Middle frontal gyrus (tissue), 1 donor: ENCODE results near the gene RPL11.
"Not testable (repeated sequence)": the region's sequence is repeated elsewhere in the genome, so short reads cannot be mapped to it uniquely, and the experiment has no call there.

Experiments
- DNase-seq: peaks from one replicate; pipeline ENCODE4 v3.0.0-alpha.2; 2015; ENCODE audit warnings: low spot score; ENCODE audit errors: extremely low spot score

The RPL11 gene

DNA sequence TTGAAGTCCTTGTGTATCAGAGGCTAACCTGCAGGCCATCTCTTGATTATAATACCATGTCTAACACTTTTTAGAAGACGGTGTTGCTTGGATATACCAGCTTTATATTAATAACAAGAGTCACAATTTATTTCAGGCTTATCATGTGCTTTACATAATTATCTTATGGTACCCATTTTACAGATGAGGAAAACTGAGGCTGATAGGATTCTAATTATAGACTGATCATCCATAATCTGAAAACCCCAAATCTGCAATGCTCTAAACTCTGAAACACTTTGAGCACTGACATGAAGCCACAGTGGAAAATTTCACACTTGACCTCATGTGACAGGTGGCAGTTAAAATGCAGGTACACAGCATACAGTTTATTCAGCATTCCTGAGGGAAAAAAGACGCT is 7.2 kb upstream of the RPL11 start:
- DNase-seq, result no peak

DNA sequence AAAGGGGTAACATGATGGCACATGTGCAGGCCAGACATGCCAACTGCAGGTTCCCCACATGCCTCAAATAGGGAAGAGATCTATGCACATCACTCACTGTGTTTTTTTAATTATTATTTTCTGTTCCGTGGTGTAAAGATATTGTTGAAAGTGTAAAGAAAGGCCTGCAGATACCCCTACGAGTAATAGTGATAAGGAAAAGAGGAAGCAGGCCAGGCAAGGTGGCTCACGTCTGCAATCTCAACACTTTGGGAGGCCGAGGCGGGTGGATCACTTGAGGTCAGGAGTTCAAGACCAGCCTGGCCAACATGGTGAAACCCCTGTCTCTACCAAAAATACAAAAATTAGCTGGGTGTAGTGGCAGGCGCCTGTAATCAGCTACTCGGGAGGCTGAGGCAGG is 6.4 kb upstream of the RPL11 start:
- not testable (repeated sequence) for DNase-seq

DNA sequence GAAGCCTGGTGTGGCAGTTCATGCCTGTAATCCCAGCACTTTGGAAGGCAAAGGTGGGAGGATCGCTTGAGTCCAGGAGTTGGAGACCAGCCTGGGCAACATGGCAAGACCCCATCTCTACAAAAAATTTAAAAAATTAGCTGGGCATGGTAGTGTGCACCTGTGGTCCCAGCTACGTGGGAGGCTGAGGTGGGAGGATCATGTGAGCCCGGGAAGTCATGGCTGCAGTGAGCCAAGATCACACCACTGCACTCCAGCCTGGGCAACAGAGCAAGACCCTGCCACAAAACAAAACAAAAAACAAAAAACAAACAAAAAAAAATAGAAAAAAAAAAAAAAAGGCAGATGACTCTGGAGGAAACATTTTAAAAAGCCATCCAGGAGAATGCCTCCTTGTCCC is 3.9 kb upstream of the RPL11 start:
- DNase-seq, result not testable (repeated sequence)

DNA sequence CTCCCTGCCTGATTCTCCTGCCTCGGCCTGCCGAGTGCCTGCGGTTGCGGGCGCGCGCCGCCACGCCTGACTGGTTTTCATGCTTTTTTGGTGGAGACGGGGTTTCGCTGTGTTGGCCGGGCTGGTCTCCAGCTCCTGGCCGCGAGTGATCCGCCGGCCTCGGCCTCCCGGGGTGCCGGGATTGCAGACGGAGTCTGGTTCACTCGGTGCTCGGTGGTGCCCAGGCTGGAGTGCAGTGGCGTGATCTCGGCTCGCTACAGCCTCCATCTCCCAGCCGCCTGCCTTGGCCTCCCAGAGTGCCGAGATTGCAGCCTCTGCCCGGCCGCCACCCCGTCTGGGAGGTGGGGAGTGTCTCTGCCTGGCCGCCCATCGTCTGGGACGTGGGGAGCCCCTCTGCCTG is 3.3 kb upstream of the RPL11 start:
- DNase-seq, result not testable (repeated sequence)

DNA sequence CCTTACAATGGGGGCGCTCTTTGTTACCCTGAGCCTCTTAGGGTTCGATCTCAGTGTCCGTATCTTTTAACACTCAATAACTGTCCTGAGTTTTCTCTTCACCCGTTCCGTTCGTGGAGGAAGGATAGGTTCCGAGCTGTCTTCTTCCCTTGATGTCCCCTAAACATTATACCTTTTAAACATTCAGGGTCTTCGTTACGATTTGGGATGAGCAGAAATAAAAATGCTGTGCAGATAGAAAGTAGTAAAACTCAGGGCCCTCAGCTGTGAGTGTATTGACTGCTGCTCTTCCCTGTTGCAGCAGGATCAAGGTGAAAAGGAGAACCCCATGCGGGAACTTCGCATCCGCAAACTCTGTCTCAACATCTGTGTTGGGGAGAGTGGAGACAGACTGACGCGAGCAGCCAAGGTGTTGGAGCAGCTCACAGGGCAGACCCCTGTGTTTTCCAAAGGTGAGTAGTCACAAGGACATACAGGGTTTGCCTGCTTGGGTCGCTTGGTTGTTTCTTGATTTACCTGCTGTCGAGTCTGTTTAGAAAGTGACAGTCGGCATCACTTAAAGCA is 784 bp downstream of the RPL11 start:
- no peak for DNase-seq

DNA sequence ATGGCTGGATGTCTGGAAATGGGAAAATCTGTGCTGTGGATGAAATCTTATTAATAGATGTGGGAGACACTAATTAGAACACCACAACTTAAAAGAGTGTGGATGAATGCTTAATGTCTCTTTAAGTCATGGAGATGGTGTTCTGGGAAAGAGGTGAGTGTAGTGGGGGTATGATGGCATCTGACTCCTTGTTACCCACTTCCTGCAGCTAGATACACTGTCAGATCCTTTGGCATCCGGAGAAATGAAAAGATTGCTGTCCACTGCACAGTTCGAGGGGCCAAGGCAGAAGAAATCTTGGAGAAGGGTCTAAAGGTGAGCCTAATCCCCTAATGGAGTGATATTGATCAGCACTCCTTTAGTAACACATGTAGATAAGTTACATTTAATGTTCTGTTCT is 2.0 kb downstream of the RPL11 start:
- no peak for DNase-seq

DNA sequence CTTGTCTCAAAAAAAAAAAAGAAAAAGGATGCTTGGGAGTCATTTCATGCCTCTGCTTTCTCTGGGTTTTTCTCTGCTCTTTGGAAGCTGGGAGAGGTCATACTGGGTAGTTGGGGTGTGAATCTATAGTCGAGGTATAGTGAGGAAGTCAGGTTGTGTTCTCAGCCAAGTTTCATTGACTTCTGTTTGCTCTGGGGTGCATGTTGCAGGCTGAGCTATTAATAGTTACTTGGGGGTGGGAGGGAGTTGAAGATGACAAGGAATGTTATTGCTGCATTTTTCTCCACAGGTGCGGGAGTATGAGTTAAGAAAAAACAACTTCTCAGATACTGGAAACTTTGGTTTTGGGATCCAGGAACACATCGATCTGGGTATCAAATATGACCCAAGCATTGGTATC is 2.8 kb downstream of the RPL11 start:
- DNase-seq, result no peak

DNA sequence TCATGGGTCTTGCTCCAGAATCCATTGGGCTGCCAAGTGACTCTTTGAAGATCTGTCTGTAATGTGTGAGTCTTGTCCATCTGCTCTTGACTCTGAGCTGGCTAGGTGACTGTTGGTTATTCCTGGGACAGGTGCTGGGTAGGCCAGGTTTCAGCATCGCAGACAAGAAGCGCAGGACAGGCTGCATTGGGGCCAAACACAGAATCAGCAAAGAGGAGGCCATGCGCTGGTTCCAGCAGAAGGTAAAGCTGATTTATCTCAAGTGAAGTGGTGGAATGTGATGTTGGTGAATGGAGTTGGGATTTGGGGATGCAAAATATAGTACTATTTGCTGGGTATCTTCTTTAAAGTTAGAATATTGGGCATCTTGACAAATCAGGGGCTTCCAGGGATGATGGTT is 4.1 kb downstream of the RPL11 start:
- DNase-seq, result no peak

DNA sequence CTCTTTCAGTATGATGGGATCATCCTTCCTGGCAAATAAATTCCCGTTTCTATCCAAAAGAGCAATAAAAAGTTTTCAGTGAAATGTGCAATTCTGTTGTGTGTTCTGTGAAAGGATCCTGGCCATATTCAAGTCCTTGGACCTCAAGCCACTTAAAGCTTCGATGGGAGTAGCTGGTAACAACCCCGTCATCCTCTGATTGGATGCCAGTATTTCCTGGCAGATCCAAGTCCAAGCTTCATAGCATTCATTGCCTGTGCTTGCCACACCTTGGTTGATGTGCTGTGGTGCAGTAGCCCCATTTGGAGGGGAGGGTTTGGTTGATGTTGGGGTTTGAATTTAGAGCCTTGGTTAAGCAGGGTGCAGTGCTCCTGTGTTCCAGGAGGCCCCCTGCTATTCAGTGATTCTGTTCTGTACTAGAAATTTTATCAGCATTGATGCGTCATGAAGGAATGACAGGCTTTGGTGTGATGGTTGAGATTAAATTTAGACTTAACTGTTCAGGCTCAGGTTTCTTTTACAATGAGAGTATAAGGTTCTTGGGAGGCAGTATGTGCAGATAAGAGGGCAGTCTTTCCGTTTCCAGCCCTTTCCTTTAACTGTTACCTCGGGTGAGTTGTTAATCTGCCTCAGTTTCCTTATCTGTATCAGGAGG is 4.9 kb downstream of the RPL11 start:
- no peak for DNase-seq

DNA sequence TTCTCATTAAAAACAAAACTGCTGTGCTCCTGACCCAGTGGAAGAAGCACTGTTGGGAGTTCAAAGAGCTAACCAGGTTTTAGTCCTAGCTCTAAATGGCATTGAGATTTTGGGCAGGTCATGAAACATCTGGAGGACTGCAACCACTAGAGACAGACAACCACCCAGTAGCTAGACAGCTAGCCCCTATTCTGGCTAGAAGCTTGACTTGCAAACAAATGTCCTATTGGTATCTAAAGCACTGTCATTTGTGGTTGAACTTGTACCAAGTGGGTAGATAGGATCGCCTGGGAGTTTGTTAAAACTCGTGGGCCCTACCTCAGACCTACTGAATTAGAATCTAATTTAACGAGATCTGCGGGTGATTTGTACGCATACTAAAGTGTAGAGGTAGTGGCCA is 6.9 kb downstream of the RPL11 start:
- no peak for DNase-seq

DNA sequence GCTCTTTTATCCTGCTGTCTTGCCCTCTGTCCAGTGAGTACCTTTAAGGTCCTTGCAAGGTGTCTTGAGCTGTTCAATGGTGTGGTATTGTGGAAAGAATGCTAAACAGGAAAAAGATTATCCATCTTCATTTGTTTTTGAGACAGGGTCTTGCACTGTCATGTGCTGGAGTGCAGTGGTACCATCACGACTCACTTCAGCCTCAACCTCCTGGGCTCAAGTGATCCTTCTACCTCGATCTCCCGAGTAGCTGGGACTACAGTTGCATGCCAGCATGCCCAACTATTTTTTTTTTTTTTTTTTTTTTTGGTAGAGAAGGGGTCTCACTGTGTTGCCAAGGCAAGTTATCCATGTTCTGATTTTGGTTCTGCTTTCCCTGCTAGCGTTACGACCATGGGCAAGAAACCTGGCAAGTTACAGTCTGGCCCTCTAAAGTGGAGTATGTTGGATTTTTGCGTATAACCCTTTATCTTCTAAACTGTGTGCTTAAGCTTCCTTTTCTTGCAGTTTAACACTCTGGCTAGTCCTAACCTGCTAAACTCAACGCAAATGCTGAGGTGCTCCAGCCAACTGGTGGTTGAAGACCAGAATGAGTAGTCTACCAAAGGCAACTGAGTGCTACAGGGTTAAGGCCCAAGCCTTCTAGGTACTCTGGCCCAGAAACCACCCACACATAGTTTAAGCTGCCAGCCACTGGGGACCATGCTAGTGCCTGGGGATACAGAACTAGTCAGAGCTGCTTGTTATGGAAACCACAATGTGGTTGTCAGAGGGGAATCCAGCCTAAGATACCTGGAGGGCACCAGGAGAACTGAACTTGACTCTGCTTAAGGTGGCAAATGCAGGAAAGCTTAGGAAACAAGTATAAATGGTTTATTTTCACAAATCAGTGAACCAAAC is 7.9 kb downstream of the RPL11 start:
- no peak for DNase-seq

DNA sequence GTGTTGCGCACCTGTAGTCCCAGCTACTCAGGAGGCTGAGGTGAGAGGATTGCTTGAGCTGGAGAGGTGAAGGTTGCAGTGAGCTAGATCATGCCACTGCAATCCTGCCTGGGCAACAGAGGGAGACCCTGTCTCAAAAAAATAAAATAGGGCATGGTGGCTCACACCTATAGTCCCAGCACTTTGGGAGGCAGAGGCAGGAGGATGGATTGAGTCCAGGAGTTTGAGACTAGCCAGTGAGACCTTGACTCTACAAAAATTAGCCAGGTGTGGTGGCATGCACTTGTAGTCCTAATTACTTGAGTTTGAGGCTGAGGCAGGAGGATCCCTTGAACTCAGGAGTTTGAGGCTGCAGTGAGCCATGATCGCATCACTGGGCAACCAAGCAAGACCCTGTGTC is 9.7 kb downstream of the RPL11 start:
- DNase-seq, result no peak

DNA sequence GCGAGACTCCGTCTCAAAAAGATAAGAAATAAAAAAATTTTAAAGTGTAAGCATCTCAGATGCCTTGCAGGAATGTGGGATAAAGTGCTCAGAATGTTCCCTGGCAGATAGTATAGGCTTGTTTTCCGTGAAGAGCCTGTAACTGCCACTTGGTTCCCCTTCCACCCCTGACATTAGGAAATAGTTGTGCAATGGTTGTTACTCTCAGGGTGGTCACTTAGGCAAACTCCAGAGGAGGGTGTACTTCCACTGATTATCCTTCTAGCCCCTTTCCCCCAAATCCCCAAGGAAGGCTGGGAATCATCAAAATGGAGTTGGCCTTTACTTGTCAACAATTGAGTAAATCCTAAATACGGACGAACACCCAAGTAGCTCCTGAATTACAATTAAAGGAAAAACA is 10.4 kb downstream of the RPL11 start:
- no peak for DNase-seq

DNA sequence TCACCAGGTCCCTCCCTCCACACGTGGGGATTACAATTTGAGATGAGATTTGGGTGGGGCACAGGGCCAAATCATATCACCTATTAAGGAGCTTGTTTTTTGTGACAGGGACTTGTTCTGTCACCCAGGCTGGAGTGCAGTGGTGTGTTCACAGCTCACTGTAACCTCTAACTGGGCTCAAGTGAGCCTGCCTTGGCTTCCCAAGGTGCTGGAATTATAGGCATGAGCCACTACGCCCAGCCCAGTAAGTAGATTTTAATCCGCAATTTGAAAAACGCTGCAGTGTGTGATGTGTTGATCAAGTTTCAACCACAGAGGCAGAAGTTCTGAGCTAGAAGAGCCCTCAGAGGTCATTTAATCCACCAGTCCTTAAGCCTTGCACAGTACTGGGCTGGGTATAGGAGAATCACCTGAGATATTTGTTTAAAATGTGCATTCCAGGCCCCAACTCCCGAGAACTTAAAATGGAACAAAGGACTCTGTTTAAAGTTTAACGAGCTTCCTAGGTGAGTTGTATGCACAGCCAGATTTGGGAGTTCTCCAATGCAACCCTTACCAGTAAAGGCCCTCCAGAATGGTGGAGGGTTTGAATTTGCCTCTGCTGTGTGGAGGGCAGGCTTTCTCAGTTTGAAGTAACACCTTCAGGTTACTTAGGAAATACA is 13.4 kb downstream of the RPL11 start:
- no peak for DNase-seq

DNA sequence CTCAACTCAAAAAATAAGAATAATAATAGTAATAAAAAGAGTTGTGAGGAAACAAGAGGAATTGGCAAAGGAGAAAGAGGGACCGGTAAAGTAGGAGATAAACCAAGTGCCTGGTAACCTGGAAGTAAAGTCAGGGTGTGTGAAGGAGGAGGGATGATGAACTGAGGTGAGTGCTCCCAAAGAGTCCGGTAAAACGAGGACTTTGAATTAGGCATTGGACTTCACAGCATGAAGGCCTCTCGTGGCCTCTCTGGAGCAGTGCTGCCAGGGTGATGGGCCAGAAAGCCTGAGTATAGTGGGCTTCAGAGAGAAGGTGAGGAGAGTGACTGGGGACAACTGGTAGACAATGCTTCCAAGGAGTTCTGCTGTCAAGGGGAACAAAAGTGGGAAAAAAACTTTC is 17.6 kb downstream of the RPL11 start:
- DNase-seq, result no peak

DNA sequence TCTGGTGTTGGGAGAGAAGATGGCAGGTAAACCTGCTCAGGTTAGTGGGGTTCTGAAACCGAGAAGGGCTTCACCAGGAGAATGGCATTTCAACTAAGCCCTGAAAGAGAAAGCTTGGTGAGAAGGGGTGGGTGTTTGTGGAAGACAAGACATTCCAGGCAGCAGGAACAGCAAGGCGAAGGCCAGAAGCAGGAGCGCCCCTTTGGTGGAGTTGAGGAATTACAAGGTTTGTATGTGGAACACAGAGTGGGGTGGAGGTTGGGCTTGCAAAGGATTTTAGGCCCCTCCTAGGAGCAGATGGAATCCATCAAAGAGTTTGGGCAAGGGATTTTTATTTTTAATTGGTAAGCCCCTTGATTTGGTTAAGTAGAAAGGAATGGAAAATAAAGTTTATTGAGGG is 26.9 kb downstream of the RPL11 start:
- no peak for DNase-seq

DNA sequence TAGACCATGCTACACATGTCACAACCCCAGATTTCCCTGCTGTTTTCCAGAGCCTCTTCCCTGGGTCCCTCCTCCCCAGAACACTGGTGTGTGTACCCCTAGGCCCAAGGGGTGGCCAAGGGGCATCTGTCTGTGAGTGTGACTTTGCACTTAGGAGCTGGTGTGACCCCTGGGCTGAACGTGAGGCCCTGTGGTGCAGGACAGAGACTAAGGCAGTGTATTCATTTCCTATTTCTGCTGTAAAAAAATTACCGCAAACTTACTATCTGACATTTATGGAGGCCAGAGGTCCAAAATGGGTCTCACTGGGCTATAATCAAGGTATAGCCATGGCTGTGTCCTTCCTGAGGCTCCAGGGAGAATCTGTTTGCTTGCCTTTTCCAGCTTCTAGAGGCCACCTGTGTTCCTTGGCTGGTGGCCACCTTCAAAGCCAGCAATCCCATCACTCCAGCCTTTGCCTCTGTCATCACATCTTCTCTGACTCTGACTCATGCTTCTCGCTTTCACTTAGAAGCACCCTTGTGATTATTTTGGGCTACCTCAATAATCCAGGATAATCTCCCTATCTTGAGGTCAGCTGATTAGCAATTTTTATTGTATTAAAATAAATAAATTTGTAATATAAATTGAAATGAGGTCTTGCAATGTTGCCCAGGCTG is 27.7 kb downstream of the RPL11 start:
- DNase-seq, result no peak

DNA sequence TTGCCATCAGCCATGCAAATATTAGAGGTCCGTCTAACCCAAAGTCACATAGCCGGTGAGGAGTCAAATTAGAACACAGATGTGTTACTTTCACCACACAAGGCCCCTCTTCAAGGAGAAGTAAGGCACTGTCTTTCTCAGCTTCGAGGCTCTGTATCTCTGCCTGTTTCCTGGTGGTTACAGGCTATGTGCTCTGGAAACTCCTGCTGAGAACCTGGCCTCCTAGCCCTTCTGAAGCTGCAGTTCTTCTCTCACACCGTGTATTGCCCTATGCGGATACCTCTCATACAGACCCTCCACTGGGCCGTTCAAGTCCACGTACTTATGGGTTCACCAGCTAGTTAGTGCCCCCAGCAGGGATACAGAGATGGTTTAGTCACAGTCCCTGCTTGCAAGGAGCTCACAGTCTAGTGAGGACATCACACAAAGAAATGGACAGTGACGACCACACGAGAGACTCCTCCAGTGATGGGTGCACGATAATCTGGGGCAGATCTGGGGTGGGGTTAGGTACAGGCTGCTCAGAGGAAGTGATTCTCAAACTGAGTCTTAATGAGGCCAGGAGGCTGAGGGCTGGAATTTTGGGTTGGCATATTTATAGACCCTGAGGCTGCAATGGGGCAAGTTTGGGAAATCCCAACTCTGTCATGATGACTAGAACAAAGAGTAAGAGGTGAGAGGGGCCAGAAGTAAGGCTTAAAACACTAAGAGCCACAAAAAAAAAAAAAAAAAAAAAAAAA is 28.8 kb downstream of the RPL11 start:
- DNase-seq, result no peak

DNA sequence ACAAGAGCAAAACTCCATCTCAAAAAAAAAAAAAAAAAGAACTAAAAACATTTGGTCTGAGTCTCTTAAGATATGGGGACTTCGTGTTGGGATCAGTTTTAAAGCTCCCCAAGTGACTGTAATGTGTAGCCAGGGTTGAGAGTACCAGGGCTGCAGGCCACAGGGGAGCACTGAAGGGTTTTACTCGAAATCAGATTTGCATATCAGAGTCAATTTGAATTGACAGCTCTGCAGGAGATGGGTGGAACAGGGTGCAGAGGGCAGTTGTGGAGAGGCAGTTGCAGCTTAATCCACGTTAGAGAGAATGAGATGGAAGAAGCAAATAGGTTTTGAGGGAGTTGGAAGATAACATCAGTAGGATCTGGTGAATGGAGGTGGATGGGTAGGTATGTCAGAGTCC is 31.0 kb downstream of the RPL11 start:
- DNase-seq, result no peak

DNA sequence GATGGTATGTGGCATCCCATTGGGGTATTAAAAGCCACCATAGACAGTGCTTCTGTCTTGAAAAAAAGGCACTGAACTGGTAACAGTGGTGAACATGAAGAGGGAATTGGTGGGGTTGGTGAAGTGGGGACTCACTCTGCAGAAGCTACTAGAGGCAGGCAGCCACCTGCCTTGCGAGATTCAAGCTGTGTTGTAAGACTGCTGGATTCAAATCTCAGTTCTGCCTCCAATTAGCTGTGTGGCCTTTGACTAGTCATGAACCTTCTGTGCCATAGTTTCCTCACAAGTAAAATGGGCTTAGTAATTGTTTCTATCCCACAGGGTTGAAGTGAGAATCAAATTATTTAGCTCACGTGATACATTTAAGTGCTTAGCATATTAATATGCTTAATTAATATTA is 35.1 kb downstream of the RPL11 start:
- DNase-seq, result no peak

DNA sequence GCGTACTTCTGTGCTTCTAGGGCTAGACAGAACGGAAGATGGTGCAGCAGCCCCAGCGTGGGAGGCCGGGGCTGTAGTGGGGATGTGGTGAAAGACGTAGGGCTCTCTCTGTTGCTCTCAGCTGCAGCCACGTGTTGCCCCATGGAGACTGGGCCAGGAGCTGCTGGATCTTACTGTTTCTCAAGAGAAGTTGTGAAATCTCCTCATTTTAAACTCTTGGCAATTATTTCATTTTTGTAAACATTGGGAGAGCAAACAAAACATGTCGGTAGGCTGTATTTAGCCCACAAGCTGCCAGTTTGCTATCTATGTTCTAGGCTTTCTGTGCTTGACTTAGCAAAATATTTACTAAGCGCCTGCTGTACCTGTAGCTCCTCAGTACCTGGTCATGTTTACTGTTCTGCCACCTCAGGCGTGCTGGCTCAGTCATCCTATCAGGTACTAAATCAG is 35.8 kb downstream of the RPL11 start:
- no peak for DNase-seq
